ENCODE data around the gene SMAD3. TPM values are rescaled to one million over a fixed set of nuclear protein-coding genes. Genes with fewer than 3 reads are reported as not detected.

SMAD3 gene
- total and polyA plus RNA-seq, 8 donors = 30.9 to 53.6 (median 50.4) TPM

GRCh38 chr15:67216859-67217258 lies 151.5 kb downstream of the SMAD3 start:
- Histone ChIP-seq H3K27me3 (no peaks in the 10 kb centered on the region), H3K27ac (no peak overlapping the region), H3K36me3 (peaks cover 0 to 6% of the 10 kb centered on the region in 2 donors), H3K9me3 (no peaks in the 10 kb centered on the region), H3K4me3 (no peak overlapping the region), H3K4me1 (no peaks in the 10 kb centered on the region)
- no peak for DNase-seq
- no peak for ATAC-seq
- intact Hi-C loops (cut with DNase I) = no loop called here
- TF ChIP-seq CTCF (IDR thresholded peaks at IDR 0.05) = no peak

GRCh38 chr15:67218428-67218827 lies 153.0 kb downstream of the SMAD3 start:
- peaks cover 0 to 6% of the 10 kb centered on the region in 2 donors for H3K36me3 ChIP-seq
- H3K4me1 ChIP-seq = no peaks in the 10 kb centered on the region
- no peaks in the 10 kb centered on the region for H3K27me3 ChIP-seq
- ATAC-seq (no peak), DNase-seq (no peak)
- intact Hi-C loops (cut with DNase I) = no loop called here
- H3K4me3 ChIP-seq = no peak overlapping the region
- no peak overlapping the region for H3K27ac ChIP-seq
- no peak for TF ChIP-seq CTCF (IDR thresholded peaks at IDR 0.05)
- no peaks in the 10 kb centered on the region for H3K9me3 ChIP-seq

- intact Hi-C loops (cut with DNase I) = no loop called here
- ATAC-seq = no peak
- no peak for TF ChIP-seq CTCF (IDR thresholded peaks at IDR 0.05)
These were observed 153.9 kb downstream of the SMAD3 start for GRCh38 chr15:67219288-67219687.

GRCh38 chr15:67224889-67225288 lies 159.5 kb downstream of the SMAD3 start:
- DNase-seq (no peak), ATAC-seq (no peak)
- Histone ChIP-seq H3K4me1 (no peaks in the 10 kb centered on the region), H3K36me3 (peaks cover 0 to 16% of the 10 kb centered on the region in 2 donors), H3K27ac (no peak overlapping the region), H3K4me3 (no peak overlapping the region), H3K27me3 (no peaks in the 10 kb centered on the region), H3K9me3 (no peaks in the 10 kb centered on the region)
- intact Hi-C loops (cut with DNase I) = no loop called here
- TF ChIP-seq CTCF (IDR thresholded peaks at IDR 0.05) = no peak

More at GRCh38 chr15:67219288-67219687, 153.9 kb downstream of the SMAD3 start:
- no peak for DNase-seq
- no peaks in the 10 kb centered on the region for H3K4me1 ChIP-seq
- no peak overlapping the region for H3K4me3 ChIP-seq
- H3K36me3 ChIP-seq = peaks cover 0 to 6% of the 10 kb centered on the region in 2 donors
- H3K27me3 ChIP-seq = no peaks in the 10 kb centered on the region
- no peak overlapping the region for H3K27ac ChIP-seq
- no peaks in the 10 kb centered on the region for H3K9me3 ChIP-seq

GRCh38 chr15:67225336-67225735 lies 159.9 kb downstream of the SMAD3 start:
- DNase-seq (no peak), ATAC-seq (no peak)
- peaks cover 0 to 21% of the 10 kb centered on the region in 2 donors for H3K36me3 ChIP-seq
- no peaks in the 10 kb centered on the region for H3K9me3 ChIP-seq
- no peaks in the 10 kb centered on the region for H3K4me1 ChIP-seq
- H3K27me3 ChIP-seq = no peaks in the 10 kb centered on the region
- H3K4me3 ChIP-seq = no peak overlapping the region
- H3K27ac ChIP-seq = no peak overlapping the region
- no peak for TF ChIP-seq CTCF (IDR thresholded peaks at IDR 0.05)
- intact Hi-C loops (cut with DNase I) = no loop called here

Measured in left lung (tissue), 10 donors.